ENCODE measurements around the gene MYMK. TPM values are rescaled to one million over a fixed set of nuclear protein-coding genes. Genes with fewer than 3 reads are reported as not detected.

MYMK gene
- polyA plus RNA-seq, 2 donors: not detected

GRCh38 chr9:133529457-133529856 is 4.7 kb upstream of the MYMK start:
- no peaks in the 10 kb centered on the region for H3K27me3 ChIP-seq (ENCODE audit: control insufficient read depth in 1 of 2, insufficient read depth in 2 of 2, low read length in 2 of 2)
- H3K4me1 ChIP-seq (ENCODE audit: control insufficient read depth in 2 of 2, insufficient read depth in 2 of 2, low read length in 1 of 2): peaks cover 0 to 9% of the 10 kb centered on the region in 2 donors
- H3K27ac ChIP-seq (ENCODE audit: low read depth in 2 of 2, low read length in 1 of 2): no peak overlapping the region
- no peaks in the 10 kb centered on the region for H3K36me3 ChIP-seq (ENCODE audit: control insufficient read depth in 2 of 2, insufficient read depth in 2 of 2, low read length in 1 of 2)
- no peaks in the 10 kb centered on the region for H3K9me3 ChIP-seq (ENCODE audit: control insufficient read depth in 2 of 2, insufficient read depth in 1 of 2, low read depth in 1 of 2, low read length in 1 of 2)
- no peak overlapping the region for H3K4me3 ChIP-seq (ENCODE audit: low read depth in 1 of 2, low read length in 2 of 2)
- WGBS, 2 donors: 80 to 88% methylated on average over 7 of the region's 7 CpGs

- WGBS, 2 donors: 66 to 75% methylated on average over 11 of the region's 11 CpGs
- no peak overlapping the region for H3K27ac ChIP-seq (ENCODE audit: low read depth in 2 of 2, low read length in 1 of 2)
- H3K27me3 ChIP-seq (ENCODE audit: control insufficient read depth in 1 of 2, insufficient read depth in 2 of 2, low read length in 2 of 2): no peaks in the 10 kb centered on the region
- H3K4me3 ChIP-seq (ENCODE audit: low read depth in 1 of 2, low read length in 2 of 2): no peak overlapping the region
- H3K9me3 ChIP-seq (ENCODE audit: control insufficient read depth in 2 of 2, insufficient read depth in 1 of 2, low read depth in 1 of 2, low read length in 1 of 2): no peaks in the 10 kb centered on the region
- H3K36me3 ChIP-seq (ENCODE audit: control insufficient read depth in 2 of 2, insufficient read depth in 2 of 2, low read length in 1 of 2): no peaks in the 10 kb centered on the region
- peaks cover 0 to 9% of the 10 kb centered on the region in 2 donors for H3K4me1 ChIP-seq (ENCODE audit: control insufficient read depth in 2 of 2, insufficient read depth in 2 of 2, low read length in 1 of 2)
These were observed 4.1 kb upstream of the MYMK start for GRCh38 chr9:133528876-133529241.

- no peak overlapping the region for H3K27ac ChIP-seq (ENCODE audit: low read depth in 2 of 2, low read length in 1 of 2)
- H3K27me3 ChIP-seq (ENCODE audit: control insufficient read depth in 1 of 2, insufficient read depth in 2 of 2, low read length in 2 of 2): no peaks in the 10 kb centered on the region
- WGBS, 2 donors: 67 to 68% methylated on average over 22 of the region's 22 CpGs
These were observed 3.5 kb upstream of the MYMK start for GRCh38 chr9:133528001-133528875.

GRCh38 chr9:133527444-133527920 is 2.7 kb upstream of the MYMK start:
- H3K36me3 ChIP-seq (ENCODE audit: control insufficient read depth in 2 of 2, insufficient read depth in 2 of 2, low read length in 1 of 2): no peaks in the 10 kb centered on the region
- peaks cover 0 to 9% of the 10 kb centered on the region in 2 donors for H3K4me1 ChIP-seq (ENCODE audit: control insufficient read depth in 2 of 2, insufficient read depth in 2 of 2, low read length in 1 of 2)
- 45 to 61% methylated on average over 17 to 18 of the region's 18 CpGs for WGBS, 2 donors
- H3K27ac ChIP-seq (ENCODE audit: low read depth in 2 of 2, low read length in 1 of 2): no peak overlapping the region
- no peaks in the 10 kb centered on the region for H3K27me3 ChIP-seq (ENCODE audit: control insufficient read depth in 1 of 2, insufficient read depth in 2 of 2, low read length in 2 of 2)
- H3K4me3 ChIP-seq (ENCODE audit: low read depth in 1 of 2, low read length in 2 of 2): no peak overlapping the region
- no peaks in the 10 kb centered on the region for H3K9me3 ChIP-seq (ENCODE audit: control insufficient read depth in 2 of 2, insufficient read depth in 1 of 2, low read depth in 1 of 2, low read length in 1 of 2)

More at GRCh38 chr9:133528001-133528875, 3.5 kb upstream of the MYMK start:
- Histone ChIP-seq H3K4me1 (ENCODE audit: control insufficient read depth in 2 of 2, insufficient read depth in 2 of 2, low read length in 1 of 2) (peaks cover 0 to 9% of the 10 kb centered on the region in 2 donors), H3K36me3 (ENCODE audit: control insufficient read depth in 2 of 2, insufficient read depth in 2 of 2, low read length in 1 of 2) (no peaks in the 10 kb centered on the region), H3K9me3 (ENCODE audit: control insufficient read depth in 2 of 2, insufficient read depth in 1 of 2, low read depth in 1 of 2, low read length in 1 of 2) (no peaks in the 10 kb centered on the region), H3K4me3 (ENCODE audit: low read depth in 1 of 2, low read length in 2 of 2) (no peak overlapping the region)

- 51 to 52% methylated on average over 16 to 21 of the region's 21 CpGs for WGBS, 2 donors
- H3K4me1 ChIP-seq (ENCODE audit: control insufficient read depth in 2 of 2, insufficient read depth in 2 of 2, low read length in 1 of 2): peaks cover 0 to 9% of the 10 kb centered on the region in 2 donors
These were observed 2.1 kb upstream of the MYMK start for GRCh38 chr9:133526721-133527321.

GRCh38 chr9:133525677-133526076 is 918 bp upstream of the MYMK start:
- Histone ChIP-seq H3K4me3 (ENCODE audit: low read depth in 1 of 2, low read length in 2 of 2) (no peak overlapping the region), H3K9me3 (ENCODE audit: control insufficient read depth in 2 of 2, insufficient read depth in 1 of 2, low read depth in 1 of 2, low read length in 1 of 2) (no peaks in the 10 kb centered on the region), H3K36me3 (ENCODE audit: control insufficient read depth in 2 of 2, insufficient read depth in 2 of 2, low read length in 1 of 2) (no peaks in the 10 kb centered on the region), H3K27ac (ENCODE audit: low read depth in 2 of 2, low read length in 1 of 2) (no peak overlapping the region), H3K27me3 (ENCODE audit: control insufficient read depth in 1 of 2, insufficient read depth in 2 of 2, low read length in 2 of 2) (no peaks in the 10 kb centered on the region), H3K4me1 (ENCODE audit: control insufficient read depth in 2 of 2, insufficient read depth in 2 of 2, low read length in 1 of 2) (peaks cover 0 to 9% of the 10 kb centered on the region in 2 donors)
- WGBS, 2 donors: 40 to 57% methylated on average over 8 of the region's 8 CpGs

More at GRCh38 chr9:133526721-133527321, 2.1 kb upstream of the MYMK start:
- Histone ChIP-seq H3K9me3 (ENCODE audit: control insufficient read depth in 2 of 2, insufficient read depth in 1 of 2, low read depth in 1 of 2, low read length in 1 of 2) (no peaks in the 10 kb centered on the region), H3K36me3 (ENCODE audit: control insufficient read depth in 2 of 2, insufficient read depth in 2 of 2, low read length in 1 of 2) (no peaks in the 10 kb centered on the region), H3K27ac (ENCODE audit: low read depth in 2 of 2, low read length in 1 of 2) (no peak overlapping the region), H3K27me3 (ENCODE audit: control insufficient read depth in 1 of 2, insufficient read depth in 2 of 2, low read length in 2 of 2) (no peaks in the 10 kb centered on the region), H3K4me3 (ENCODE audit: low read depth in 1 of 2, low read length in 2 of 2) (no peak overlapping the region)

- Histone ChIP-seq H3K27me3 (ENCODE audit: control insufficient read depth in 1 of 2, insufficient read depth in 2 of 2, low read length in 2 of 2) (no peaks in the 10 kb centered on the region), H3K4me3 (ENCODE audit: low read depth in 1 of 2, low read length in 2 of 2) (no peak overlapping the region), H3K9me3 (ENCODE audit: control insufficient read depth in 2 of 2, insufficient read depth in 1 of 2, low read depth in 1 of 2, low read length in 1 of 2) (no peaks in the 10 kb centered on the region), H3K27ac (ENCODE audit: low read depth in 2 of 2, low read length in 1 of 2) (no peak overlapping the region), H3K4me1 (ENCODE audit: control insufficient read depth in 2 of 2, insufficient read depth in 2 of 2, low read length in 1 of 2) (peaks cover 0 to 12% of the 10 kb centered on the region in 2 donors), H3K36me3 (ENCODE audit: control insufficient read depth in 2 of 2, insufficient read depth in 2 of 2, low read length in 1 of 2) (no peaks in the 10 kb centered on the region)
- WGBS, 2 donors: 92% methylated on average over 5 of the region's 5 CpGs
These were observed 613 bp downstream of the MYMK start for GRCh38 chr9:133524146-133524545.

- Histone ChIP-seq H3K36me3 (ENCODE audit: control insufficient read depth in 2 of 2, insufficient read depth in 2 of 2, low read length in 1 of 2) (no peaks in the 10 kb centered on the region), H3K9me3 (ENCODE audit: control insufficient read depth in 2 of 2, insufficient read depth in 1 of 2, low read depth in 1 of 2, low read length in 1 of 2) (no peaks in the 10 kb centered on the region), H3K4me3 (ENCODE audit: low read depth in 1 of 2, low read length in 2 of 2) (no peak overlapping the region), H3K4me1 (ENCODE audit: control insufficient read depth in 2 of 2, insufficient read depth in 2 of 2, low read length in 1 of 2) (peaks cover 0 to 8% of the 10 kb centered on the region in 2 donors), H3K27ac (ENCODE audit: low read depth in 2 of 2, low read length in 1 of 2) (no peak overlapping the region), H3K27me3 (ENCODE audit: control insufficient read depth in 1 of 2, insufficient read depth in 2 of 2, low read length in 2 of 2) (no peaks in the 10 kb centered on the region)
- 85 to 89% methylated on average over 8 of the region's 8 CpGs for WGBS, 2 donors
These were observed 1.7 kb downstream of the MYMK start for GRCh38 chr9:133523106-133523505.

GRCh38 chr9:133522073-133522910 is 2.5 kb downstream of the MYMK start:
- Histone ChIP-seq H3K36me3 (ENCODE audit: control insufficient read depth in 2 of 2, insufficient read depth in 2 of 2, low read length in 1 of 2) (no peaks in the 10 kb centered on the region), H3K27me3 (ENCODE audit: control insufficient read depth in 1 of 2, insufficient read depth in 2 of 2, low read length in 2 of 2) (no peaks in the 10 kb centered on the region), H3K27ac (ENCODE audit: low read depth in 2 of 2, low read length in 1 of 2) (no peak overlapping the region), H3K9me3 (ENCODE audit: control insufficient read depth in 2 of 2, insufficient read depth in 1 of 2, low read depth in 1 of 2, low read length in 1 of 2) (no peaks in the 10 kb centered on the region), H3K4me1 (ENCODE audit: control insufficient read depth in 2 of 2, insufficient read depth in 2 of 2, low read length in 1 of 2) (peaks cover 0 to 8% of the 10 kb centered on the region in 2 donors), H3K4me3 (ENCODE audit: low read depth in 1 of 2, low read length in 2 of 2) (no peak overlapping the region)
- 66 to 82% methylated on average over 14 of the region's 14 CpGs for WGBS, 2 donors

Data from esophagus (tissue), 2 donors.